ENCODE results near the gene PCDHA1. TPM values are rescaled to one million over a fixed set of nuclear protein-coding genes. Genes with fewer than 3 reads are reported as not detected.

Gene PCDHA1
- polyA plus RNA-seq, 1 of the 3 experiments (the other 2 are of a cell fraction), result 0.16 TPM

DNA sequence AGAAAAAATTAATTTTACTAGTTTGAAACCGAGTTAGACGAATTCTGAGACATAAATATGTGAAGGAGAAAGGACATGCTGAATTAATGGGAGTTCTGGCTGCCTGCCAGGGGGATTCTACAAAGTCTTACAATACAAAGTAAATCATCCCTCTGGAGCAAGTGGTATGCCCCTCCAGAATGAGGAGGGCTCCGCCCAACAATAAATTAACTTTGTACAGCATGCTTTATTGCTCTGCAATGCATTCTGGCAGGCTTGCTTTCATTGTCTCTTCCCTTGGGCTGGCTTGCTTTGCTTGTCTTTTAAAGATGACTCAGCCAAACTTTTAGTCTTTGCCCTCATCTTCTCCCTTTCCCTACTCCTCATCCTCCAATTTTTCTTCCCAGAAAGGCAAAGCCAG, 253.6 kb downstream of the PCDHA1 start:
- DNase-seq, result peak; percentile 38
- H3K27ac ChIP-seq (ENCODE audit: low read depth in 2 of 2, low read length in 1 of 2), result peak overlapping the region in 1 of 2 experiments; percentile 90; a peak in 2 of 4 replicates
- peak overlapping the region in 1 of 2 experiments; percentile 60; a peak in 2 of 4 replicates for H3K4me3 ChIP-seq (ENCODE audit: low read depth in 2 of 2, low read length in 1 of 2)
- peak overlapping the region; percentile 87 for H3K4me2 ChIP-seq
- H3F3A ChIP-seq (replicated peaks; ENCODE audit: insufficient read depth), result no peaks in the 10 kb centered on the region
- no peaks in the 10 kb centered on the region for H3K9me3 ChIP-seq
- ChIA-PET CTCF (interaction anchor here (0.5 to 9.0 kb wide), 57 partner anchors 11 to 492 kb away, joined by 3 to 194 read pairs (median 8); partner anchors contain the start of genes EIF4EBP3, PCDHA1, PCDHA10 and PCDHA11), POLR2A (interaction anchor here (0.7 to 2.3 kb wide), 8 partner anchors 18 to 198 kb away, joined by 3 to 54 read pairs (median 14); partner anchors contain the start of genes PCDHA12, PCDHAC1 and PCDHAC2)
- H3K4me1 ChIP-seq (ENCODE audit: control insufficient read depth in 1 of 2, insufficient read depth in 2 of 2, low read depth in 1 of 2, low read length in 1 of 2), result peaks cover 0 to 7% of the 10 kb centered on the region in 2 experiments; a peak in 2 of 4 replicates
- H3K9ac ChIP-seq, result no peak overlapping the region
- H4K20me1 ChIP-seq (ENCODE audit: insufficient read depth), result no peaks in the 10 kb centered on the region
- no peak overlapping the region for H2AFZ ChIP-seq (ENCODE audit: low read depth)
- no peaks in the 10 kb centered on the region for H3K79me2 ChIP-seq (ENCODE audit: insufficient read depth)
- no peaks in the 10 kb centered on the region for H3K36me3 ChIP-seq (replicated peaks in 1 of 2; ENCODE audit: control insufficient read depth in 1 of 2, insufficient read depth in 2 of 2, low read length in 1 of 2)
- WGBS (ENCODE audit: low lambda C conversion rate), result 11% methylated on average over 3 of the region's 3 CpGs
- no peaks in the 10 kb centered on the region for H3K9me2 ChIP-seq
- H3K27me3 ChIP-seq (ENCODE audit: insufficient read depth), result no peaks in the 10 kb centered on the region
- no peak for TF ChIP-seq SMC3 (IDR thresholded peaks at IDR 0.05; ENCODE audit: low read depth, low read length)
- no peak for TF ChIP-seq MXI1 (IDR thresholded peaks at IDR 0.05; ENCODE audit: low read depth, low read length)
- TF ChIP-seq ELF1 (IDR thresholded peaks at IDR 0.05), result no peak
- no peak for TF ChIP-seq RFX5 (IDR thresholded peaks at IDR 0.05; ENCODE audit: low read length)
- TF ChIP-seq JUND (IDR thresholded peaks at IDR 0.05), result no peak
- TF ChIP-seq RAD21 (IDR thresholded peaks at IDR 0.05; ENCODE audit: low read length), result no peak
- TF ChIP-seq, protein P1, sequence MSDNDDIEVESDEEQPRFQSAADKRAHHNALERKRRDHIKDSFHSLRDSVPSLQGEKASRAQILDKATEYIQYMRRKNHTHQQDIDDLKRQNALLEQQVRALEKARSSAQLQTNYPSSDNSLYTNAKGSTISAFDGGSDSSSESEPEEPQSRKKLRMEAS (IDR thresholded peaks at IDR 0.05; ENCODE audit: low read depth), result no peak
- TF ChIP-seq CHD2 (IDR thresholded peaks at IDR 0.05; ENCODE audit: low read length, partially characterized antibody), result no peak
- no peak for TF ChIP-seq FOSL2 (IDR thresholded peaks at IDR 0.05; ENCODE audit: borderline replicate concordance, low read depth)
- no peak for TF ChIP-seq EZH2phosphoT487 (IDR thresholded peaks at IDR 0.05; ENCODE audit: borderline replicate concordance, low read depth)
- TF ChIP-seq, protein P2, sequence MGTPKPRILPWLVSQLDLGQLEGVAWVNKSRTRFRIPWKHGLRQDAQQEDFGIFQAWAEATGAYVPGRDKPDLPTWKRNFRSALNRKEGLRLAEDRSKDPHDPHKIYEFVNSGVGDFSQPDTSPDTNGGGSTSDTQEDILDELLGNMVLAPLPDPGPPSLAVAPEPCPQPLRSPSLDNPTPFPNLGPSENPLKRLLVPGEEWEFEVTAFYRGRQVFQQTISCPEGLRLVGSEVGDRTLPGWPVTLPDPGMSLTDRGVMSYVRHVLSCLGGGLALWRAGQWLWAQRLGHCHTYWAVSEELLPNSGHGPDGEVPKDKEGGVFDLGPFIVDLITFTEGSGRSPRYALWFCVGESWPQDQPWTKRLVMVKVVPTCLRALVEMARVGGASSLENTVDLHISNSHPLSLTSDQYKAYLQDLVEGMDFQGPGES (IDR thresholded peaks at IDR 0.05; ENCODE audit: low read depth, low read length), result no peak
- no peak for TF ChIP-seq EP300 (IDR thresholded peaks at IDR 0.05; ENCODE audit: borderline replicate concordance in 1 of 2, low read depth in 1 of 2, low read length in 1 of 2)
- TF ChIP-seq, protein P3, sequence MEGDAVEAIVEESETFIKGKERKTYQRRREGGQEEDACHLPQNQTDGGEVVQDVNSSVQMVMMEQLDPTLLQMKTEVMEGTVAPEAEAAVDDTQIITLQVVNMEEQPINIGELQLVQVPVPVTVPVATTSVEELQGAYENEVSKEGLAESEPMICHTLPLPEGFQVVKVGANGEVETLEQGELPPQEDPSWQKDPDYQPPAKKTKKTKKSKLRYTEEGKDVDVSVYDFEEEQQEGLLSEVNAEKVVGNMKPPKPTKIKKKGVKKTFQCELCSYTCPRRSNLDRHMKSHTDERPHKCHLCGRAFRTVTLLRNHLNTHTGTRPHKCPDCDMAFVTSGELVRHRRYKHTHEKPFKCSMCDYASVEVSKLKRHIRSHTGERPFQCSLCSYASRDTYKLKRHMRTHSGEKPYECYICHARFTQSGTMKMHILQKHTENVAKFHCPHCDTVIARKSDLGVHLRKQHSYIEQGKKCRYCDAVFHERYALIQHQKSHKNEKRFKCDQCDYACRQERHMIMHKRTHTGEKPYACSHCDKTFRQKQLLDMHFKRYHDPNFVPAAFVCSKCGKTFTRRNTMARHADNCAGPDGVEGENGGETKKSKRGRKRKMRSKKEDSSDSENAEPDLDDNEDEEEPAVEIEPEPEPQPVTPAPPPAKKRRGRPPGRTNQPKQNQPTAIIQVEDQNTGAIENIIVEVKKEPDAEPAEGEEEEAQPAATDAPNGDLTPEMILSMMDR (IDR thresholded peaks at IDR 0.05), result no peak
- TF ChIP-seq SIN3A (IDR thresholded peaks at IDR 0.05; ENCODE audit: borderline replicate concordance, low read depth, low read length), result no peak
- no peak for TF ChIP-seq TCF12 (IDR thresholded peaks at IDR 0.05)
- TF ChIP-seq GABPA (IDR thresholded peaks at IDR 0.05; ENCODE audit: low read depth), result no peak
- no peak for TF ChIP-seq GATA2 (CRISPR knock-in tag; IDR thresholded peaks at IDR 0.05)
- no peak for TF ChIP-seq RXRA (IDR thresholded peaks at IDR 0.05; ENCODE audit: borderline replicate concordance, low read depth)
- TF ChIP-seq, protein P4, sequence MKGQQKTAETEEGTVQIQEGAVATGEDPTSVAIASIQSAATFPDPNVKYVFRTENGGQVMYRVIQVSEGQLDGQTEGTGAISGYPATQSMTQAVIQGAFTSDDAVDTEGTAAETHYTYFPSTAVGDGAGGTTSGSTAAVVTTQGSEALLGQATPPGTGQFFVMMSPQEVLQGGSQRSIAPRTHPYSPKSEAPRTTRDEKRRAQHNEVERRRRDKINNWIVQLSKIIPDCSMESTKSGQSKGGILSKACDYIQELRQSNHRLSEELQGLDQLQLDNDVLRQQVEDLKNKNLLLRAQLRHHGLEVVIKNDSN (IDR thresholded peaks at IDR 0.05; ENCODE audit: borderline replicate concordance, low read depth), result no peak
